Bronchial epithelial cell (primary cell): ENCODE data around the gene SWAP70. TPM values are rescaled to one million over a fixed set of nuclear protein-coding genes. Genes with fewer than 3 reads are reported as not detected.

Experiments used
- DNase-seq: peaks from one replicate; pipeline ENCODE4 v3.0.0-alpha.2; 2010; ENCODE audit warnings: low read depth
- FAIRE-seq: peaks from 2 replicates; lab custom pipeline; 2011; peaks lifted over from hg19 to GRCh38; lab: Jason Lieb, UNC
- H3K27me3 ChIP-seq: 2 replicates; pipeline ENCODE4 v1.5.1; 2011; ENCODE audit warnings: low read length; ENCODE audit not compliant: control insufficient read depth, insufficient read depth
- H3K36me3 ChIP-seq: 2 replicates; pipeline ENCODE4 v1.5.1; 2011; ENCODE audit warnings: low read length; ENCODE audit not compliant: control insufficient read depth, insufficient read depth
- H3K4me3 ChIP-seq: 2 replicates; pipeline ENCODE4 v1.5.1; 2011; ENCODE audit warnings: mild to moderate bottlenecking, low read depth, low read length, control low read depth
- total RNA-seq: library from RNA; depleted of rRNA; stranded (reverse); fragments of >200 nt; gene quantifications from 2 replicates; pipeline ENCODE4 v1.2.1, GENCODE V29; 2014
- TF ChIP-seq, protein P1 (sequence below): IDR thresholded peaks from 2 replicates; pipeline ENCODE4 v1.5.1; 2011; ENCODE audit warnings: mild to moderate bottlenecking, moderate library complexity, low read length, control low read depth, inconsistent platforms; ENCODE audit not compliant: insufficient read depth, severe bottlenecking

Gene SWAP70
- total RNA-seq, 1 donor from 2014 or later, result 26.3 TPM

DNA sequence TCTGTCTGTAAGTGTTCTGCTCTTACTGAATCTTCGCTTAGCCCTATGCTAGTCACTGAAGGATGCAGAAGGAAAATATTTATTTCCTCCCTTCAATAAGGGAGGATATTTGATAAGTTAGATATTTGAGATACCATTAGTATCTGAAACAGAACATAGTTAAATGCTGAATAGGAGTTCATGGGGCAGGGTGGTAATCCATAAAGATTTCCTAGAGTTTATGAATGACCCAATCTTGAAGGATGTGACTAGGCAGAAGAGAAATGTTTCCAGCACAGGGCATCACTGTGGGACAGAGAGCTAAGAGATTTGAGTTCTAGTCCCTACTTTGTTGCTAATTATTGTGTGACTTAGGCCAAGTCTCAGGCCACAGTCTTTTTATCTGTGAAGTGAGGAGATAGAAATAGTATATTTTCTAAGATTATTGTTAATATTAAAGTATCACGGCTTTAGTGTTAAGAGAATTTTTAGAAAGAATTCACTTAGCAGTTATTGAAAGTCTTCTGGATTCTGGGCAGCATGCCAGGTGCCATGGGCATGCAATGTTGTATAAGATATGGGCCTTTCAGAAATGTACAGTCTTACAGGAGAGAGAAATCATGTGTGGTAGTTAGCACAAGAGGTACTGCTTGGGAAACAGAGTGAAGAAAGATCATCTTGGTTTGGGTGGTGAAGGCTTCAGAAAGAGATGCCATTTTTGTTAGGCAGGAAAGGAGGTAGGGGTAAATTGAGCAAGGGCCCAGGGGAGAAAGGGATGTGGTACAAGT is 24.0 kb downstream of the SWAP70 start:
- Histone ChIP-seq H3K36me3 (no peaks in the 10 kb centered on the region), H3K27me3 (no peaks in the 10 kb centered on the region), H3K4me3 (no peak overlapping the region)
- DNase-seq (no peak), FAIRE-seq (no peak)
- TF ChIP-seq, protein P1, sequence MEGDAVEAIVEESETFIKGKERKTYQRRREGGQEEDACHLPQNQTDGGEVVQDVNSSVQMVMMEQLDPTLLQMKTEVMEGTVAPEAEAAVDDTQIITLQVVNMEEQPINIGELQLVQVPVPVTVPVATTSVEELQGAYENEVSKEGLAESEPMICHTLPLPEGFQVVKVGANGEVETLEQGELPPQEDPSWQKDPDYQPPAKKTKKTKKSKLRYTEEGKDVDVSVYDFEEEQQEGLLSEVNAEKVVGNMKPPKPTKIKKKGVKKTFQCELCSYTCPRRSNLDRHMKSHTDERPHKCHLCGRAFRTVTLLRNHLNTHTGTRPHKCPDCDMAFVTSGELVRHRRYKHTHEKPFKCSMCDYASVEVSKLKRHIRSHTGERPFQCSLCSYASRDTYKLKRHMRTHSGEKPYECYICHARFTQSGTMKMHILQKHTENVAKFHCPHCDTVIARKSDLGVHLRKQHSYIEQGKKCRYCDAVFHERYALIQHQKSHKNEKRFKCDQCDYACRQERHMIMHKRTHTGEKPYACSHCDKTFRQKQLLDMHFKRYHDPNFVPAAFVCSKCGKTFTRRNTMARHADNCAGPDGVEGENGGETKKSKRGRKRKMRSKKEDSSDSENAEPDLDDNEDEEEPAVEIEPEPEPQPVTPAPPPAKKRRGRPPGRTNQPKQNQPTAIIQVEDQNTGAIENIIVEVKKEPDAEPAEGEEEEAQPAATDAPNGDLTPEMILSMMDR, result no peak

- TF ChIP-seq, protein P1, result no peak
- H3K27me3 ChIP-seq, result no peaks in the 10 kb centered on the region
- peak; percentile 70 for FAIRE-seq
- peak; percentile 69 for DNase-seq
- H3K36me3 ChIP-seq, result no peaks in the 10 kb centered on the region
- no peak overlapping the region for H3K4me3 ChIP-seq
Measured at GRCh38 chr11:9688716-9689511, 25.0 kb downstream of the SWAP70 start.

DNA sequence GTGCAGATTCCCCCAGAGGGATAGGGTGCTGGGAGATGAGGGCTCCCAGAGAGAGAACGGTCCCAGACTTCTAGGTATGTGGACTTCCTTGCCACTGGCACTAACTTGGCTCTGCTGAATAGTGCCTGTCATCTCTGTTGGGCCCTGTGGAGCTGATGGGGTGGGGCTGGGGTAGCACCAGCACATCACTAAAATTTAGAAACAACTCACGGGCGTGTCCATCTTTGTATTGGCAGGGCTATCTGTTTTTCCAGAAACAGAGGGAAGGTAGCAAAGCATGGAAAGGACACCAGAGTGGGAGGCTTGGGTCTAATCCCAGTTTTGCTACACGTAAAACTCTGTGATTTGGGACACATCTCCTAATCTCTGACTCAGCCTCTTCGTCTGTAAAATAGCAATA is 25.8 kb downstream of the SWAP70 start:
- FAIRE-seq (no peak), DNase-seq (no peak)
- Histone ChIP-seq H3K36me3 (no peaks in the 10 kb centered on the region), H3K4me3 (no peak overlapping the region), H3K27me3 (no peaks in the 10 kb centered on the region)
- TF ChIP-seq, protein P1, result no peak

- no peaks in the 10 kb centered on the region for H3K27me3 ChIP-seq
- TF ChIP-seq, protein P1, result no peak
- no peak for FAIRE-seq
- H3K36me3 ChIP-seq, result no peaks in the 10 kb centered on the region
- DNase-seq, result peak; percentile 90
- no peak overlapping the region for H3K4me3 ChIP-seq
Measured at GRCh38 chr11:9691865-9692264, 28.0 kb downstream of the SWAP70 start.

- H3K27me3 ChIP-seq, result no peaks in the 10 kb centered on the region
- DNase-seq, result no peak
- TF ChIP-seq, protein P1, result no peak
- no peak overlapping the region for H3K4me3 ChIP-seq
- no peaks in the 10 kb centered on the region for H3K36me3 ChIP-seq
- FAIRE-seq, result no peak
Measured at GRCh38 chr11:9692691-9693090, 28.8 kb downstream of the SWAP70 start.
